ENCODE data around the gene FIBP. TPM values are rescaled to one million over a fixed set of nuclear protein-coding genes. Genes with fewer than 3 reads are reported as not detected.
A peak's percentile ranks its signal among the peaks of the same experiment; 100 is the strongest.

The FIBP gene
- total and polyA plus RNA-seq, 2 of the 4 experiments (the other 2 are of a cell fraction), result 141 to 182 TPM

GRCh38 chr11:65873318-65874156, 14.7 kb downstream of the FIBP start:
- H4K20me1 ChIP-seq (ENCODE audit: insufficient read depth, low read length), result peaks cover 13% of the 10 kb centered on the region
- no peaks in the 10 kb centered on the region for H3K27me3 ChIP-seq (ENCODE audit: control insufficient read depth, insufficient read depth, low read length)
- peaks cover 25% of the 10 kb centered on the region for H3K36me3 ChIP-seq (ENCODE audit: control insufficient read depth, insufficient read depth, low read length)
- peak overlapping the region; percentile 100 for H3K4ac ChIP-seq (ENCODE audit: low read depth, low read length)
- intact Hi-C loops (cut with micrococcal nuclease) (no loop called here), in situ Hi-C loops (cut with MboI; ENCODE audit: low sequenced_read_pairs) (no loop called here), dilution Hi-C loops (cut with HindIII; ENCODE audit: low sequenced_read_pairs, unreplicated experiment) (no loop called here)
- peak overlapping the region; percentile 99 for H3K14ac ChIP-seq (replicated peaks; ENCODE audit: low read depth, low read length)
- H4K91ac ChIP-seq (ENCODE audit: insufficient read depth, low read depth, low read length), result peak overlapping the region; percentile 99
- peak; percentile 83 for ATAC-seq (ENCODE audit: low read depth)
- 0% methylated on average over 10 of the region's 54 CpGs; no CpG with 5 or more reads in 1 of the 2 experiments for WGBS, 2 experiments (ENCODE audit: extremely low coverage in 2 of 2, insufficient read length in 1 of 2)
- H2AK9ac ChIP-seq (replicated peaks; ENCODE audit: low read depth, low read length, poor library complexity), result peak overlapping the region; percentile 100
- H2AFZ ChIP-seq (replicated peaks; ENCODE audit: low read length, poor library complexity), result peak overlapping the region; percentile 94
- H3K9me1 ChIP-seq (ENCODE audit: insufficient read depth, low read length), result 0 out of 2 replicates have a peak, but pooled peaks cover under 1% of the 10 kb centered on the region
- POLR2A ChIA-PET (ENCODE audit: unreplicated experiment), result interaction anchor here (1.1 kb wide), 2 partner anchors 14 to 162 kb away, joined by 3 to 4 read pairs; partner anchors contain the start of gene KAT5
- peak overlapping the region; percentile 99 for H3K4me2 ChIP-seq (ENCODE audit: low read depth, low read length)
- H3K56ac ChIP-seq (ENCODE audit: extremely low read depth, insufficient read depth, low read length), result peak overlapping the region; percentile 98
- no peaks in the 10 kb centered on the region for H3K9me3 ChIP-seq (ENCODE audit: control insufficient read depth, insufficient read depth, low read length)
- H3K9ac ChIP-seq (ENCODE audit: low read depth, low read length), result peak overlapping the region; percentile 98
- H3K4me3 ChIP-seq (ENCODE audit: insufficient read depth, low read depth, low read length), result peak overlapping the region; percentile 89
- DNase-seq, result peak; percentile 90
- CTCF ChIA-PET, result interaction anchor here (0.6 to 1.8 kb wide), 5 partner anchors 11 to 162 kb away, joined by 3 to 5 read pairs (median 3); partner anchors contain the start of genes FIBP, KAT5 and MUS81
- peak overlapping the region; percentile 81 for H2BK120ac ChIP-seq (ENCODE audit: low read depth, low read length)
- H3K23ac ChIP-seq (ENCODE audit: low read depth, low read length), result peak overlapping the region; percentile 99
- H2AK5ac ChIP-seq (ENCODE audit: low read depth, low read length), result peak overlapping the region; percentile 100
- H2BK20ac ChIP-seq (ENCODE audit: low read depth, low read length), result peak overlapping the region; percentile 51; the same call in 1 of the 2 replicates
- peaks cover 14% of the 10 kb centered on the region for H3K4me1 ChIP-seq (ENCODE audit: control insufficient read depth, insufficient read depth, low read length)
- peak overlapping the region; percentile 96 for H4K5ac ChIP-seq (ENCODE audit: low read depth, low read length)
- H2BK15ac ChIP-seq (ENCODE audit: low read depth, low read length), result peak overlapping the region; percentile 53; the same call in 2 of the 3 replicates
- H2BK5ac ChIP-seq (ENCODE audit: low read depth, low read length, poor library complexity, severe bottlenecking), result peak overlapping the region; percentile 98
- H3K79me1 ChIP-seq (ENCODE audit: low read depth in 1 of 2, low read length in 2 of 2), result peaks cover 15 to 42% of the 10 kb centered on the region in 2 experiments
- BruUV-seq (replicated peaks), result no TSS peak
- peak overlapping the region; percentile 99 for H3K27ac ChIP-seq (ENCODE audit: insufficient read depth, low read length)
- H3K18ac ChIP-seq (ENCODE audit: low read depth, low read length), result peak overlapping the region; percentile 85
- H4K8ac ChIP-seq (ENCODE audit: low read depth in 2 of 2, low read length in 2 of 2), result peak overlapping the region; percentile 91 to 94
- TF ChIP-seq, protein P1, sequence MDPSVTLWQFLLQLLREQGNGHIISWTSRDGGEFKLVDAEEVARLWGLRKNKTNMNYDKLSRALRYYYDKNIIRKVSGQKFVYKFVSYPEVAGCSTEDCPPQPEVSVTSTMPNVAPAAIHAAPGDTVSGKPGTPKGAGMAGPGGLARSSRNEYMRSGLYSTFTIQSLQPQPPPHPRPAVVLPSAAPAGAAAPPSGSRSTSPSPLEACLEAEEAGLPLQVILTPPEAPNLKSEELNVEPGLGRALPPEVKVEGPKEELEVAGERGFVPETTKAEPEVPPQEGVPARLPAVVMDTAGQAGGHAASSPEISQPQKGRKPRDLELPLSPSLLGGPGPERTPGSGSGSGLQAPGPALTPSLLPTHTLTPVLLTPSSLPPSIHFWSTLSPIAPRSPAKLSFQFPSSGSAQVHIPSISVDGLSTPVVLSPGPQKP (IDR thresholded peaks at IDR 0.05; ENCODE audit: borderline replicate concordance, low read depth, low read length), result no peak
- TF ChIP-seq RFX5 (IDR thresholded peaks at IDR 0.05; ENCODE audit: low read depth, low read length), result no peak
- TF ChIP-seq MXI1 (IDR thresholded peaks at IDR 0.05; ENCODE audit: borderline replicate concordance, low read depth, low read length), result peak; percentile 56; the same call in 1 of the 2 replicates
- peak; percentile 95 for TF ChIP-seq USF2 (IDR thresholded peaks at IDR 0.05; ENCODE audit: low read depth, low read length)
- no peak for TF ChIP-seq MAFK (IDR thresholded peaks at IDR 0.05; ENCODE audit: low read depth, low read length)
- no peak for TF ChIP-seq NFE2L2 (IDR thresholded peaks at IDR 0.05; ENCODE audit: low read depth, low read length)
- TF ChIP-seq POLR2A (IDR thresholded peaks at IDR 0.05; ENCODE audit: low read depth, low read length), result peak; percentile 53; the same call in 1 of the 2 replicates
- TF ChIP-seq CTCF (conservative IDR thresholded peaks at IDR 0.05; ENCODE audit: low read depth, low read length), result no peak
- TF ChIP-seq SMC3 (IDR thresholded peaks at IDR 0.05; ENCODE audit: low read depth, low read length), result no peak
- no peak for TF ChIP-seq RAD21 (IDR thresholded peaks at IDR 0.05; ENCODE audit: low read length)
- no peak for TF ChIP-seq RCOR1 (IDR thresholded peaks at IDR 0.05; ENCODE audit: insufficient replicate concordance, low read length)
- TF ChIP-seq MAZ (IDR thresholded peaks at IDR 0.05; ENCODE audit: borderline replicate concordance, low read depth, low read length), result peak; percentile 97
- TF ChIP-seq FOS (IDR thresholded peaks at IDR 0.05; ENCODE audit: low read depth, low read length), result no peak
